K562 (cell line): ENCODE data around the gene CTSL. TPM values are rescaled to one million over a fixed set of nuclear protein-coding genes. Genes with fewer than 3 reads are reported as not detected.
A peak's percentile ranks its signal among the peaks of the same experiment; 100 is the strongest.

ENCODE experiments used
- CHCHD3 ChIP-seq: fragments of 250-450 bp; sonication (Bioruptor Pico); IDR thresholded peaks from 2 replicates; pipeline ENCODE4 v2.1.2; 2022; ENCODE audit warnings: mild to moderate bottlenecking
- CTBP1 ChIP-seq: fragments of 450-650 bp; IDR thresholded peaks from 2 replicates; pipeline ENCODE4 v1.6.1; 2016; ENCODE audit warnings: borderline replicate concordance
- FOSL1 ChIP-seq: fragments of 200-800 bp; sonication (Bioruptor generic); conservative IDR thresholded peaks from 2 replicates; pipeline ENCODE4 v1.6.1; 2016; ENCODE audit warnings: missing genetic modification characterization, missing compliant biosample characterization
- HDAC1 ChIP-seq, 2 experiments: fragments of 450-650 bp; IDR thresholded peaks; 2 replicates each; pipeline ENCODE4 v1.6.1; 2016 to 2017; ENCODE audit warnings: inconsistent platforms in 1 of 2, mild to moderate bottlenecking in 1 of 2, moderate library complexity in 1 of 2
- KDM5B ChIP-seq: fragments of 200-600 bp; sonication (generic); IDR thresholded peaks from 2 replicates; pipeline ENCODE4 v1.6.1; 2012; ENCODE audit warnings: low read depth, mild to moderate bottlenecking, moderate library complexity, low read length, control low read depth, inconsistent platforms; ENCODE audit not compliant: insufficient replicate concordance
- NEUROD1 ChIP-seq: fragments of 150-350 bp; IDR thresholded peaks from 2 replicates; pipeline ENCODE4 v1.6.1; 2014; ENCODE audit warnings: borderline replicate concordance, low read length, low read depth; ENCODE audit not compliant: partially characterized antibody
- TRIM24 ChIP-seq, 2 experiments: fragments of 450-650 bp; IDR thresholded peaks; 2 replicates each; pipeline ENCODE4 v1.6.1; 2016
- YY1 ChIP-seq, 3 experiments: IDR thresholded peaks; 2 replicates each; pipeline ENCODE4 v1.6.1; 2011; ENCODE audit warnings: low read length in 2 of 3, mild to moderate bottlenecking in 2 of 3, moderate library complexity in 2 of 3, borderline replicate concordance in 1 of 3, control low read depth in 1 of 3, low read depth in 1 of 3; ENCODE audit not compliant: insufficient read depth in 3 of 3, insufficient replicate concordance in 2 of 3, control insufficient read depth in 1 of 3, insufficient read length in 1 of 3; ENCODE audit errors: extremely low read depth in 1 of 3
- ZNF165 ChIP-seq: fragments of 250-450 bp; sonication (Bioruptor Pico); IDR thresholded peaks from 2 replicates; pipeline ENCODE4 v1.4.0; 2020; ENCODE audit warnings: borderline replicate concordance
- polyA plus RNA-seq, 8 experiments: library from polyadenylated mRNA; depleted of rRNA in 4 of 8; stranded (reverse) in 5 of 8; unstranded in 3 of 8; fragments of >200 nt; fragmentation: Nextera tagmentation in 2 of 8; fragmentation: Illumina TruSeq in 1 of 8; extraction: Ambion mirVana in 2 of 8; extraction: Trizol in 1 of 8; gene quantifications; 2 replicates each; pipeline versions ENCODE4 v1.2.1 to v1.2.3, GENCODE V29; 2011 to 2014; ENCODE audit warnings: inconsistent platforms in 1 of 8, missing spikeins in 1 of 8
- total RNA-seq, 7 experiments: library from RNA; depleted of rRNA in 6 of 7; stranded (reverse); fragments of >200 nt in 6 of 7; fragmentation: Illumina TruSeq in 2 of 7; extraction: Trizol in 2 of 7; gene quantifications; 2 replicates each; pipeline versions ENCODE4 v1.2.1 to v1.2.3, GENCODE V29; 2011 to 2021; ENCODE audit warnings: low replicate concordance in 1 of 7
- TF ChIP-seq, protein P1 (sequence below): fragments of 250-450 bp; sonication (Bioruptor Pico); IDR thresholded peaks from 2 replicates; pipeline ENCODE4 v1.4.0; 2020
- TF ChIP-seq, protein P2 (sequence below): fragments of 450-650 bp; IDR thresholded peaks from 2 replicates; pipeline ENCODE4 v1.6.1; 2016; ENCODE audit warnings: borderline replicate concordance
- TF ChIP-seq, protein P3 (sequence below), 3 experiments: fragments of 200-800 bp in 1 of 3; sonication (Bioruptor generic) in 1 of 3; sonication (generic) in 1 of 3; formaldehyde crosslinking in 1 of 3; IDR thresholded peaks; 2 replicates each; pipeline versions ENCODE4 v1.6.1 to v1.8.0; 2016 to 2022; ENCODE audit warnings: mild to moderate bottlenecking in 2 of 3, missing compliant biosample characterization in 2 of 3, missing genetic modification characterization in 2 of 3, missing genetic modification reagents in 1 of 3
- TF ChIP-seq, protein P4 (sequence below): fragments of 450-650 bp; IDR thresholded peaks from 2 replicates; pipeline ENCODE4 v1.6.1; 2018; ENCODE audit not compliant: partially characterized antibody

The CTSL gene
- total and polyA plus RNA-seq, 9 of the 15 experiments (the other 6 are each of a cell fraction or from before 2014, with no cell fraction given), result 55.9 to 165 (median 93.7) TPM

DNA sequence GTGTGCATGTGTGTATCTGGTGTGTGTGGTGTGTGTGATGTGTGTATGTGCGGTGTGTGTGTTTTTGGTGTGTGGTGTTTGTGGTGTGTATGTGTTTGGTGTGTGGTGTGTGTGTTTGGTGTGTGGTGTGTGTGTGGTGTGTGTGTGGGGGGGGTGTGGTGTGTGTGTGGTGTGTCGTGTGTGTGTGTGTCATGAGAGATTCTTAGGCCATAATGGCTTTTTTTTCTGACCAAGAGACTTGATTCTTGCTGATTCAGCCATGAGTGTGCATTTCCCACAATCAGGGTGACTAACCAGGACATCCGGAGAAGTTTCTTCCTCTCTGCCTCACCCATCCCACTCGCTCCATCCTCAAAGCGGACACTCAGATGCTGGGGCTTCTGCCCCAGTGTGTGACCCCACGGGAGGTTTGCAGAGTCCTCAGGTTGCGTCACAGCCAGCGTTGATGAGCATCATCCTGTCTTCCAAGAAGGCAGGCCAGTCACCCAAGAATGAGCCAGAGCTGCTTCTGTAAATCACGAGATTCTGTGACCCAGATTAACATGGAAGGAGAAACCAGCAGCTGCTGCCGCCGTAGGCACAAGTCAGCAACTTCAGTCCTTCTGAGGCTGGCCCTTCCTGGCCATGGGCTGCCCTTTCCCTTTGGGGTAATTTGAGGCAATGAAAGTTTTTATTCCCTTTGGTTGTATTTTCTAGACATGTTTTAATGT lies 12.5 kb upstream of the CTSL start (continued):
- TF ChIP-seq CTBP1 (peak; percentile 99), HDAC1 (IDR thresholded peaks at IDR 0.05) (peak in 1 of 2 experiments; percentile 61; a peak in 1 of 4 replicates), KDM5B (peak; percentile 23), NEUROD1 (peak; percentile 60), FOSL1 (peak; percentile 94), TRIM24 (IDR thresholded peaks at IDR 0.05) (peak; percentile 59 to 80; a peak in 3 of 4 replicates), YY1 (IDR thresholded peaks at IDR 0.05; ENCODE audit: borderline replicate concordance in 1 of 3, control insufficient read depth in 1 of 3, extremely low read depth in 1 of 3, insufficient read depth in 3 of 3, insufficient read length in 1 of 3, insufficient replicate concordance in 2 of 3, low read depth in 1 of 3, low read length in 2 of 3) (peak in 1 of 3 experiments; percentile 28), ZNF165 (CRISPR knock-in tag) (no peak), CHCHD3 (CRISPR knock-in tag) (no peak)
- TF ChIP-seq, protein P1, sequence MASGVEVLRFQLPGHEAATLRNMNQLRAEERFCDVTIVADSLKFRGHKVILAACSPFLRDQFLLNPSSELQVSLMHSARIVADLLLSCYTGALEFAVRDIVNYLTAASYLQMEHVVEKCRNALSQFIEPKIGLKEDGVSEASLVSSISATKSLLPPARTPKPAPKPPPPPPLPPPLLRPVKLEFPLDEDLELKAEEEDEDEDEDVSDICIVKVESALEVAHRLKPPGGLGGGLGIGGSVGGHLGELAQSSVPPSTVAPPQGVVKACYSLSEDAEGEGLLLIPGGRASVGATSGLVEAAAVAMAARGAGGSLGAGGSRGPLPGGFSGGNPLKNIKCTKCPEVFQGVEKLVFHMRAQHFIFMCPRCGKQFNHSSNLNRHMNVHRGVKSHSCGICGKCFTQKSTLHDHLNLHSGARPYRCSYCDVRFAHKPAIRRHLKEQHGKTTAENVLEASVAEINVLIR (CRISPR knock-in tag), result 0 out of 2 replicates have a peak, but pooled peaks have one; percentile 21
- TF ChIP-seq, protein P2, sequence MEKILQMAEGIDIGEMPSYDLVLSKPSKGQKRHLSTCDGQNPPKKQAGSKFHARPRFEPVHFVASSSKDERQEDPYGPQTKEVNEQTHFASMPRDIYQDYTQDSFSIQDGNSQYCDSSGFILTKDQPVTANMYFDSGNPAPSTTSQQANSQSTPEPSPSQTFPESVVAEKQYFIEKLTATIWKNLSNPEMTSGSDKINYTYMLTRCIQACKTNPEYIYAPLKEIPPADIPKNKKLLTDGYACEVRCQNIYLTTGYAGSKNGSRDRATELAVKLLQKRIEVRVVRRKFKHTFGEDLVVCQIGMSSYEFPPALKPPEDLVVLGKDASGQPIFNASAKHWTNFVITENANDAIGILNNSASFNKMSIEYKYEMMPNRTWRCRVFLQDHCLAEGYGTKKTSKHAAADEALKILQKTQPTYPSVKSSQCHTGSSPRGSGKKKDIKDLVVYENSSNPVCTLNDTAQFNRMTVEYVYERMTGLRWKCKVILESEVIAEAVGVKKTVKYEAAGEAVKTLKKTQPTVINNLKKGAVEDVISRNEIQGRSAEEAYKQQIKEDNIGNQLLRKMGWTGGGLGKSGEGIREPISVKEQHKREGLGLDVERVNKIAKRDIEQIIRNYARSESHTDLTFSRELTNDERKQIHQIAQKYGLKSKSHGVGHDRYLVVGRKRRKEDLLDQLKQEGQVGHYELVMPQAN, result peak; percentile 80
- TF ChIP-seq, protein P3, sequence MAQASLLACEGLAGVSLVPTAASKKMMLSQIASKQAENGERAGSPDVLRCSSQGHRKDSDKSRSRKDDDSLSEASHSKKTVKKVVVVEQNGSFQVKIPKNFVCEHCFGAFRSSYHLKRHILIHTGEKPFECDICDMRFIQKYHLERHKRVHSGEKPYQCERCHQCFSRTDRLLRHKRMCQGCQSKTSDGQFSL (CRISPR knock-in tag; IDR thresholded peaks at IDR 0.05), result peak; percentile 99
- TF ChIP-seq, protein P3 (tag; IDR thresholded peaks at IDR 0.05), result peak in 1 of 2 experiments; percentile 66; a peak in 1 of 4 replicates
- TF ChIP-seq, protein P4, sequence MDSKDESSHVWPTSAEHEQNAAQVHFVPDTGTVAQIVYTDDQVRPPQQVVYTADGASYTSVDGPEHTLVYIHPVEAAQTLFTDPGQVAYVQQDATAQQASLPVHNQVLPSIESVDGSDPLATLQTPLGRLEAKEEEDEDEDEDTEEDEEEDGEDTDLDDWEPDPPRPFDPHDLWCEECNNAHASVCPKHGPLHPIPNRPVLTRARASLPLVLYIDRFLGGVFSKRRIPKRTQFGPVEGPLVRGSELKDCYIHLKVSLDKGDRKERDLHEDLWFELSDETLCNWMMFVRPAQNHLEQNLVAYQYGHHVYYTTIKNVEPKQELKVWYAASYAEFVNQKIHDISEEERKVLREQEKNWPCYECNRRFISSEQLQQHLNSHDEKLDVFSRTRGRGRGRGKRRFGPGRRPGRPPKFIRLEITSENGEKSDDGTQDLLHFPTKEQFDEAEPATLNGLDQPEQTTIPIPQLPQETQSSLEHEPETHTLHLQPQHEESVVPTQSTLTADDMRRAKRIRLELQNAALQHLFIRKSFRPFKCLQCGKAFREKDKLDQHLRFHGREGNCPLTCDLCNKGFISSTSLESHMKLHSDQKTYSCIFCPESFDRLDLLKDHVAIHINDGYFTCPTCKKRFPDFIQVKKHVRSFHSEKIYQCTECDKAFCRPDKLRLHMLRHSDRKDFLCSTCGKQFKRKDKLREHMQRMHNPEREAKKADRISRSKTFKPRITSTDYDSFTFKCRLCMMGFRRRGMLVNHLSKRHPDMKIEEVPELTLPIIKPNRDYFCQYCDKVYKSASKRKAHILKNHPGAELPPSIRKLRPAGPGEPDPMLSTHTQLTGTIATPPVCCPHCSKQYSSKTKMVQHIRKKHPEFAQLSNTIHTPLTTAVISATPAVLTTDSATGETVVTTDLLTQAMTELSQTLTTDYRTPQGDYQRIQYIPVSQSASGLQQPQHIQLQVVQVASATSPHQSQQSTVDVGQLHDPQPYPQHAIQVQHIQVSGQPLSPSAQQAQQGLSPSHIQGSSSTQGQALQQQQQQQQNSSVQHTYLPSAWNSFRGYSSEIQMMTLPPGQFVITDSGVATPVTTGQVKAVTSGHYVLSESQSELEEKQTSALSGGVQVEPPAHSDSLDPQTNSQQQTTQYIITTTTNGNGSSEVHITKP, result no peak
- TF ChIP-seq, all 486 proteins: peak for 132
